ENCODE data around the gene LSM4.

GRCh38 chr19:18263324-18264136 is 59.3 kb downstream of the LSM4 start:
- no peak for TF ChIP-seq CTCF (conservative IDR thresholded peaks at IDR 0.05 in 1 of 2, IDR thresholded peaks at IDR 0.05 in 1 of 2; ENCODE audit: extremely low read depth in 1 of 2, insufficient read depth in 1 of 2, low read depth in 1 of 2, low read length in 2 of 2)
- TF ChIP-seq EZH2 (IDR thresholded peaks at IDR 0.05; ENCODE audit: borderline replicate concordance, low read length): no peak

Measured in mammary epithelial cell (primary cell).